Adipocyte (in vitro differentiated cells): ENCODE measurements around the gene SRRM4.
"Not testable (repeated sequence)": the region's sequence is repeated elsewhere in the genome, so short reads cannot be mapped to it uniquely, and the experiment has no call there.

Experiments used
- DNase-seq: peaks from one replicate; pipeline ENCODE4 v3.0.0-alpha.2; 2015; ENCODE audit warnings: low read depth
- H3K27me3 ChIP-seq: replicated peaks from 2 replicates; pipeline ENCODE4 v1.7.0; 2013; ENCODE audit warnings: mild to moderate bottlenecking, low read length, moderate library complexity; ENCODE audit not compliant: control insufficient read depth, insufficient read depth
- H3K36me3 ChIP-seq: 2 replicates; pipeline ENCODE4 v1.7.0; 2013; ENCODE audit warnings: low read length, mild to moderate bottlenecking, moderate library complexity; ENCODE audit not compliant: control insufficient read depth, insufficient read depth, severe bottlenecking
- H3K4me1 ChIP-seq: 2 replicates; pipeline ENCODE4 v1.7.0; 2013; ENCODE audit warnings: mild to moderate bottlenecking, low read length, moderate library complexity; ENCODE audit not compliant: control insufficient read depth, insufficient read depth
- H3K4me3 ChIP-seq: 2 replicates; pipeline ENCODE4 v1.7.0; 2013; ENCODE audit warnings: mild to moderate bottlenecking, low read length, moderate library complexity
- H3K9ac ChIP-seq: 2 replicates; pipeline ENCODE4 v1.7.0; 2013; ENCODE audit warnings: mild to moderate bottlenecking, low read length, moderate library complexity
- H3K9me3 ChIP-seq: 2 replicates; pipeline ENCODE4 v1.7.0; 2013; ENCODE audit warnings: mild to moderate bottlenecking, low read length, moderate library complexity; ENCODE audit not compliant: control insufficient read depth

Gene SRRM4

DNA sequence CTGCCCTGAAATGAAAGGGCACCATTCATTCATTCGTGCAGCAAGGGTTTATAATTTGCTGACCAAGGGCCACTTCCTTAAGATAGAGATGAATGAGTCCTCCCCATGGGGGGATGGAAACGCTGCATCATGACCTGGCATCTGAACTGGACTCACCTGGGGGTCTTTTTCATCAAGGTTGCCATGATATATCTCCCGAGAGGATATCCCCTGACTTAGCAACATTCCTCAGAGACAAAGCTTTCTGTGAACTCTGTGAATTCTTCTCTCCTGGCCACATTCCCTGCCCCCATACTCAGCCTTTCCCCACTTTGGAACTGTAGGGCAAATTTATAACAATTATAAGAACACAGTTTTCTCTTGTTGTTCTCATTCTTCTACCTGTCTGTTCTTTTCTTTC, 30.8 kb downstream of the SRRM4 start:
- Histone ChIP-seq H3K36me3 (no peaks in the 10 kb centered on the region), H3K4me1 (no peaks in the 10 kb centered on the region), H3K27me3 (peaks cover 4% of the 10 kb centered on the region), H3K4me3 (no peak overlapping the region), H3K9me3 (peaks cover 11% of the 10 kb centered on the region), H3K9ac (no peak overlapping the region)
- DNase-seq, result no peak

DNA sequence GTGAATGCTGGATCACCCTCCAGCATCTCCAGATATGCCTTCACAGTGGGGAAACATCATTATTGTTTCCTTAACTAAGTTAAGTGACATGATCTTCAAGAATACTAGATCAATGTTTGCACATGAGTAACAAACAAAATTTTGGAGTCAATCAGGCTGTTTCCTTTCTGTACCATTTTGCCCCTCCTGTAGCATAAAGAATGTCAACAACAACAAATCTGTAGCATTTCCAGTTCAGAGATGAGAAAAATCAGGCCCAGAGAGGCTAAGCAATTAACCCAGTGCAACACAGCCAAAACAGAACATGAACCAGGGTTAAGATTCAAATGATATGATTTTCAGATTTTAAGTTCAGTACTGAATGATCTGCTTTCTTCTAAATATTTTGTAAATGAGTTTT, 31.7 kb downstream of the SRRM4 start:
- Histone ChIP-seq H3K4me3 (no peak overlapping the region), H3K9me3 (peaks cover 11% of the 10 kb centered on the region), H3K9ac (no peak overlapping the region), H3K36me3 (no peaks in the 10 kb centered on the region), H3K27me3 (peaks cover 4% of the 10 kb centered on the region), H3K4me1 (no peaks in the 10 kb centered on the region)
- DNase-seq, result no peak

DNA sequence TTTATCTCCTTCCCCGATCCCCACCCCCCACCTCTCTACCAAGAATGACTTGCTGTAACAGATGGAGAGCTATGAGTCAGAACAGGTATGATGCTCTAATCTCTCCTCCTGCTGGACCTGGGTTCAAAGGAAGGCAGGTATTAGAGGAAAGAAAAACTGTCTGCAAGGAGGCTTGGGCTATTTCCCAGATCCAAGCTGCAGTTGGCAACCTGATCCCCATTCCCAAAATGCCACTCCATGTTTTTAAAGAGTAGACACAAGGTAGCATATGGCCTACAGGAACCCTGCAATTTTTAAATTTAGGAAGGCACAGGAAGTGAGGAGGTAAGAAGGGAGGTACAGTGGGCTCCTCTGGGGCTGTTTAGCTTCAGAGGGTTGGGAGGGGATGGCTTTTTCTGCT, 33.0 kb downstream of the SRRM4 start:
- Histone ChIP-seq H3K36me3 (no peaks in the 10 kb centered on the region), H3K9ac (no peak overlapping the region), H3K4me1 (no peaks in the 10 kb centered on the region), H3K4me3 (no peak overlapping the region), H3K27me3 (no peaks in the 10 kb centered on the region), H3K9me3 (peaks cover 11% of the 10 kb centered on the region)
- DNase-seq, result no peak

DNA sequence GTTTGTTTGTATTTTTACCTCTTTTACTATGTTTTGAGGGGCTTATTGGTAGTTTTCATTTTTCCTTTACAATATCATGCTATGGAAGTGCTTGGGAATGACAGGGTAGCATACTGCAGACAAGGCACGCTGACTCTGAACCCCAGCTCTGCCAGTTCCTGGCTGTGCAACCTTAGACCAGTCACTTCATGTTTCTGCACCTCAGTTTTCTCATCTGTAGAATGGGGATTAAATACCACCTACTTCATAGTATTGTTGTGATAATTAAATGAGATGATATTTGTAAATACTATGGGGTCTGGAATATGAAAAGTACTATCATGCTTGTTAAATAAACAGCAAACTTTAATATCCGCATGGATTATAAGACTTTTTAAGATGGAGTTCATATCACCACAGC, 35.4 kb downstream of the SRRM4 start:
- H3K27me3 ChIP-seq, result peaks cover 7% of the 10 kb centered on the region

DNA sequence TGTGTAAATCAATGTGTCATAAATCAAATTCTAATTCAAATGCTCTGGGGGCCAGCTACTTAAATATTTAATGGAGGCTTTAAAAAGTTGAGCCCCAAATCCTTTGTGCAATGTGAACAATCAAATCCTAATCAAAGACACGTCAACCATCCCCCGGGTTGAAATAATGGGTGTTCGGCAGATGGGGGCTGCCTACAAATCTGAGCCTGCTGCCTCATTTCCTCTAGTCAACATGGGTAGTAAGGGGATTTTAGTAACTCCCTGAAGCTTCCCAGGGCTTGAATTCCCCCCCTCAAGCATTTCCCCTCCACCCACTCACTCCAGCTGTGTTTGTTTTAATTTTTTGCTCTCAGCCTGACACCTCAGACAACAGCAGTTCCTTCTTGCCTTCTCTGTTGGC, 37.8 kb downstream of the SRRM4 start:
- Histone ChIP-seq H3K27me3 (peaks cover 7% of the 10 kb centered on the region), H3K9ac (no peak overlapping the region), H3K4me3 (no peak overlapping the region), H3K36me3 (no peaks in the 10 kb centered on the region), H3K9me3 (no peaks in the 10 kb centered on the region), H3K4me1 (no peaks in the 10 kb centered on the region)
- no peak for DNase-seq

More for the DNA sequence above, 35.4 kb downstream of the SRRM4 start:
- Histone ChIP-seq H3K4me1 (no peaks in the 10 kb centered on the region), H3K9ac (no peak overlapping the region), H3K4me3 (no peak overlapping the region), H3K9me3 (no peaks in the 10 kb centered on the region), H3K36me3 (no peaks in the 10 kb centered on the region)
- no peak for DNase-seq

DNA sequence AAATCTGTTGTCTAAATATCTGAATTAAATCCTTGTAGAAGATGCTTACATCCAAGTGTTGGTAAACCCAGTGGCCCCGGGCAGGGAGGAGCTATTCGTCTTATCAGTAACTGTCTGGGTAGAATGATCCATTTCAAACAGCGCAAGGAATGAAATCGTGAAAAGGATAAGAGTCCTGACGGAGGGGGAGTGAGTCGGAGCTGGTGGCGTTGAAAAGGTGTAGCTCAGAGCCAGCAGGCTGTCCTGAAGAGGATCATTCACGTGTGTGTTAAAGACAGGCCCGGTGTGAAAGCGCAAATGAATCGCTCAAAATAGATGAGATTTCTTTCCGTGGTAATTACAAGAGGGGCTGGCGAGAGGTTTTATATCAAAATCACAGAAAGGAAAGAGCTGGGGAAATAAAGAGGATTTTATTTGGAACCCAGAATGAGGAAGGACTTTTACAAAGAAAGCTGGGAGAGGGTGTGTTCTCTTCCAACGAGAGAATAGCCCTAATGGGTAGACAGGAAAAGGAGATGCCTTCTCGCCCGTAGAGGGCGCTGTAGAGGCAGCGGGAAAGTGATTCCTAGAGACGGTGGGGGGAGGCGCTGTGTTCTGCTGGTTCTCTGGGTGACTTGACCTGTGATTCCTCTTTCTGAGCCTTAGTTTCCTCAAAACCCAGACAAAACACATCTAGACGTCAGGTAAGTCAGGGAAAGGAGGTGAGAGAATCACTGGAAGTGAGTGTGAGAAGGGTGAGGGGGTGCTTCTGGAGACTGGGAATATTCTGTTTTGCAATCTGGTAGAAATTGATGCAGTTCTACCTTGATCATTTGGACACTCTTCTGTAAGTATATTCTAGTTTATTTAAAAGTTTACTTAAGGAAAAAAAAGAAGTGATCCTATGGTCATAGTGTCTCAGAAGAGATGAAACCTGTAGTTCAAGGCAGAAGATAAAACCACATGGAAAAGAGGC, 39.3 kb downstream of the SRRM4 start:
- no peak for DNase-seq
- no peak overlapping the region for H3K4me3 ChIP-seq
- H3K27me3 ChIP-seq, result peaks cover 7% of the 10 kb centered on the region
- H3K4me1 ChIP-seq, result no peaks in the 10 kb centered on the region
- H3K9ac ChIP-seq, result no peak overlapping the region
- no peaks in the 10 kb centered on the region for H3K9me3 ChIP-seq
- H3K36me3 ChIP-seq, result no peaks in the 10 kb centered on the region

DNA sequence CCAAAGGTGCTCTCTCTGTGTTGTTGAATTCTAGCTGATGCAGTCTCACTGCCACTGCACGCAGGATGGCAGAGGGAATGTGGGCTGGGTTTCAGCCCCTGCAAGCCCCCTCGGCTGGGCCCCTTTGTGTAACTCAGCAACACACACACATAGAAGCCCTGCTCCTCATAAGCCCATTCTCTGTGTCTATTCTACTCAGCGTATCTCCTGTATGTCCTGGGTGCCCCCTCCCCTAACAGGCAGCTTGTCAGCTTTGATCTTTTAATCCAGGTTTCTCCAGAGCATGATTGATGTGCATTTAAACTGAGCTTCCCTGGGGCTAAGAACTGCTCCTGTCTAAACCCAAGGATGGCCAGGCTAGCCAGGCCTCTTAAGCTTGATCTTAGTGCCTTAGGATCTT, 43.0 kb downstream of the SRRM4 start:
- Histone ChIP-seq H3K36me3 (no peaks in the 10 kb centered on the region), H3K4me1 (no peaks in the 10 kb centered on the region), H3K9ac (no peak overlapping the region), H3K9me3 (no peaks in the 10 kb centered on the region), H3K27me3 (peaks cover 7% of the 10 kb centered on the region), H3K4me3 (no peak overlapping the region)
- no peak for DNase-seq

DNA sequence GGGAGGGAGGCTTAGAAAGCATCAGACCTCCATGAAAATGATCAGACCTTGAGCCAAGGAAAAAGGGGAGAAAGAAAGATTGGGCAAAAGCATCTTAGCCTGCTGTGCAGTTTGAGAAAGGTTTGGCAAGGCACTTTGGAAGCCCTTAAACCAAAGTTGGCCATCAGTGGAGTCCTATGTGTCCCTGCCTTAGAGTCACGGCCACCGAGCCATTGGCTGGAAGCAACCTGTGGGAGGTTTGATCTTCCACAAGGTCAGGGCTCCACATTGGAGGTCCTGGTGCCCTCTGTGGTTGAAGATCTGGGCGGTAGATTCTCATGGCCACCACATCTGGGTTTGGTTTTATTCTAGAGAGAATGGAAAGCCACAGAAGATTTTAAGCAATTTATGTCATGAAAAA, 44.4 kb downstream of the SRRM4 start:
- Histone ChIP-seq H3K36me3 (no peaks in the 10 kb centered on the region), H3K9me3 (no peaks in the 10 kb centered on the region), H3K27me3 (no peaks in the 10 kb centered on the region), H3K4me3 (no peak overlapping the region), H3K4me1 (no peaks in the 10 kb centered on the region), H3K9ac (no peak overlapping the region)
- no peak for DNase-seq

DNA sequence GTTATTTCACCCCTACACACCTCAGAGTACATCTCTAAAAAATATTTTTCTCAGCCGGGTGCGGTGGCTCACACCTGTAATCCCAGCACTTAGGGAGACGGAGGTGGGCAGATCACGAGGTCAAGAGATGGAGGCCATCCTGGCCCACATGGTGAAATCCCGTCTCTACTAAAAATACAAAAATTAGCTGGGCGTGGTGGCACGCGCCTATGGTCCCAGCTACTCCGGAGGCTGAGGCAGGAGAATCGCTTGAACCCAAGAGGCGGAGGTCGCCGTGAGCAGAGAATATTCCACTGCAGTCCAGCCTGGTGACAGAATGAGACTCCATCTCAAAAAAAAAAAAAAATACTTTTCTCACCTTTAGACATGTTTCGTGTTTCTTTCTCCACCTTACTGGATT, 52.0 kb downstream of the SRRM4 start:
- H3K27me3 ChIP-seq, result not testable (repeated sequence)

DNA sequence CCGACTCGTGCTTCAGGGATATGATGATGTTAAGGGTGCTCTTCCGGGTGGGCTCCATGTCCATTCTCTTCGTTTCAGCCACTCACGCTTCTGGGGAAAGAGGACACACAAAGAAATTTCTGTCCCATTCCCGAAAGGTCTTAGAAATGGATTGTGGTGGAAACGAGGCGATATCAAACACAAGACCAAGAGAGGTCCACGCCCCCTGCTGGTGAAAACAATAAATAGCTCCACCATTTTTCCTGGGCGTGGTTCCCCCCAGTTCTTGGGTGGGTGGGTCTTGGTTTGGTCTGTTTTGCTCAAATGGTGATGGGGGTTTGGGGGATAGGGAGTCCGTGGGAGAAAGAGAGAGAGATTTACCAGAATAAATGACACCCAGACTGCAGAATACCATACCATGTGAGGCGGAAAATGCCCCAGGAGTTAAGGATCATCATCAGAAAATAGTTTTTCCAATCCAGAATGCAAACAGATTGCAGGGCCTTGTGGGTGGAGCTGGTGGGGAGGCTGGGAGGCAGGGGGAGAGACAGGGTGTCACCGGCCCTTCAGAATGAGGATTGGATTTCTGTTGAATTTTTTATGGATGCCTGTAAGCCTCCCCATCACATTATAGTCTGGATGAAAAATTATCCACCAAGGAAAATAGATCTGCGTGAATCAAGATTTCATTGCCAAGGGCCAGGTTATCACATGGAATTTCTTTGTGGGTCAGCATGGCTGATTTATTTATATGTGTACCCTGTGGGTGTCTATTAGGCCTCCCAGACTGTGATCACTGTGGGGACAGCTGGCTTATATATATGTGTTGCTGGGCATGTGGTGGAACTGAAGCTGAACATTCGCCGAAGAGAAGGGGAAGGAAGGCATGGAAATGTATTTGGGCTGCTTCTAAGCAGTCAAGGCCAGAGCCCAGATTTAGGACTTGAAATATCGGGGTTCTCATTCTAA, 55.8 kb downstream of the SRRM4 start:
- H3K27me3 ChIP-seq, result peaks cover 4% of the 10 kb centered on the region
- DNase-seq, result no peak
- no peak overlapping the region for H3K4me3 ChIP-seq

More for the DNA sequence above, 52.0 kb downstream of the SRRM4 start:
- H3K9ac ChIP-seq, H3K9me3 ChIP-seq, H3K4me3 ChIP-seq, H3K36me3 ChIP-seq, DNase-seq, H3K4me1 ChIP-seq: not testable (repeated sequence)

DNA sequence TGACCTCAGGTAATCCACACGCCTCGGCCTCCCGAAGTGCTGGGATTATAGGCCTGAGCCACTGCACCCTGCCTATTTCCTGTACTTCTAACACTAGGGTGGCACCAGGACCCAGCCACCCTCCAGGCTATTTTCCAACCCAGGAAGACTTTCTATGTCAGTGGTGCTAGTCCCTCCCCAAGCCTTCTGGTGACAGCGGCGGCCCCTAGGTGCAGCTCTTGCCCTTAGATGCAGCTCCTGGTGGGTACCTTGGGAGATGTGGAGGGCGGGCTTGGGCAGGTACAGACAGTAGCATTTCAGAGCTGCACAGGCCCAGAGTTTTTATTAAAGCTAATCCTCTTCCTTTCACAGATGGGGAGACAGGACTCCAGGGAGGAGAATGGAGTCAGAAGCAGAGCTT, 62.8 kb downstream of the SRRM4 start:
- no peaks in the 10 kb centered on the region for H3K36me3 ChIP-seq
- H3K4me3 ChIP-seq, result no peak overlapping the region
- H3K9me3 ChIP-seq, result no peaks in the 10 kb centered on the region
- H3K9ac ChIP-seq, result no peak overlapping the region
- H3K27me3 ChIP-seq, result no peaks in the 10 kb centered on the region
- no peaks in the 10 kb centered on the region for H3K4me1 ChIP-seq
- no peak for DNase-seq

More for the DNA sequence above, 55.8 kb downstream of the SRRM4 start:
- Histone ChIP-seq H3K9ac (no peak overlapping the region), H3K9me3 (no peaks in the 10 kb centered on the region), H3K36me3 (no peaks in the 10 kb centered on the region), H3K4me1 (no peaks in the 10 kb centered on the region)
